Raji (cell line): ENCODE measurements around the gene CDK15.

Source experiments
- POLR2A ChIP-seq: IDR thresholded peaks from 2 replicates; pipeline ENCODE4 v1.6.1; 2011; ENCODE audit warnings: low read depth, low read length, control low read depth; ENCODE audit not compliant: insufficient read depth

The CDK15 gene

DNA sequence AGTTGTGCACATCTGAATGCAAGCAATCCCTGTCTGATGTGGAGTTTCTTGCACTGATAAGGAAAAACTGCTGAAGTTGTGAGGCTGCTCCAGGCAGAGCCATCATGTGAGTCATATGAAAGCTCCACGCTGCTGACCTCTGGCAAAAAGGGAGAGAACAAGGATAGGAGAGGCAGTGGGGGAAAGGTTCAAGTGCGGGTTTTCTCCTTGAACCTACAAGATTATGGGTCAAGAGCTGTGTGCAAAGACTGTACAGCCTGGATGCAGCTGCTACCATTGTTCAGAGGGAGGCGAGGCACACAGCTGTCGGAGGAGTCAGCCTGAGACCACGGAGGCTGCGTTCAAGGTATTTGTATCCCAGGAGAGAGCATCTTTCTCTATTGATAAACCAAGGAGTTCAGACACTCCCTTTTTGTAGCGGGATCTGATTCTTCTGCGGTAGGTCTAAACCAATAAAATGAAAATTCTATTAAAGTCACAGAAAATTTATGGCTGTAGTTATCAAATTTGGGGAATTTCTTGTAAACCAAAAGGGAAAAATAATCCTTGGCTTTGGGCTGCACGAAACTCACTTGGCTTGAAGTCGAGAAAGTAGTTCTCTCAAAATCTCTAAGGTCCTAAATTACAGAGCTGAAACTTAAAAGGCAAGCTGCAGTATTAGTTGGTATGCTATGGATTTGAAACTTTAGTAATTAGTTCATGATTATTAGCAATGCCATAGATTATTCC, at the start of gene CDK15:
Gene CDK15 (plus strand): TSS at position 96 of the 729 bp plus-strand sequence. CDS start 128 bp downstream, at position 224.
- no peak for TF ChIP-seq POLR2A

DNA sequence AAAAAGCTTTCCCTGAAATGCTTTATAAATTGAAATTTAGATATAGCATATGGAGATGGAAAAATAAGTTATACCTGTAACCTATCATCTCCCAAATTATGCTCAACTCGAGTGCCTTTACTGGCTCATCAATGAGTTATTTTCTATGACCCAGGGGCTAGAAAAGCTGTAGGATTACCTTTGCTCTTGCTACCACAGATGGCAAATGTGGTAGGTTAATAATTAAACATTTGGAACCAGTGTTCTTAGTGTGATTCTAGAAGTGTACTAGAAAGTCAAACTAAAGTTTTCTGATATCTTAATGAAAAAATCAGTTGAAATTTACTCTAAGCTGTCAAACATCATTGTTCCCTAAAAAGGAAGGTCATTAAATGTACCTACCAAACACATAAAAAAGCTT, 48.1 kb upstream of the CDK15 start:
- TF ChIP-seq POLR2A: no peak

GRCh38 chr2:201758873-201759272, 47.5 kb upstream of the CDK15 start:
- TF ChIP-seq POLR2A: no peak

DNA sequence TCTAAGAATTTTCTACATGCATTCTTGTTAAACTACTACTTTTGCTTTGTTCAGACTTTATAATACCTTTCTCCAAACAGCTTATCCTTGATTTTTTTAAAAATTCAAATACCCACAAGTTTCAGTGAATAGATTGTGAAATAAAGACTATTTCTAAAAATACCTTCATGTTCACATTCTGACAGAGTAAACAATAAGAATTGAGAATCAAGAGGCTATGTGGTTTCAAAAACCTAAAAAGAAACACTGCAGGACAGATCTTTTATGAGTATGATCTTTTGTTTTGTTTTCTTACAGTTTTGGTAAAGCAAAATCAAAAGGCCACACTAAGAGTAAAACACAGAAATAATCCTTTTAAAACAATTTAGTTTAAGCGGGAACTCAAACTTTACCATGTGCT, 46.8 kb upstream of the CDK15 start:
- TF ChIP-seq POLR2A: no peak

GRCh38 chr2:201761101-201761500, 45.2 kb upstream of the CDK15 start:
- no peak for TF ChIP-seq POLR2A

DNA sequence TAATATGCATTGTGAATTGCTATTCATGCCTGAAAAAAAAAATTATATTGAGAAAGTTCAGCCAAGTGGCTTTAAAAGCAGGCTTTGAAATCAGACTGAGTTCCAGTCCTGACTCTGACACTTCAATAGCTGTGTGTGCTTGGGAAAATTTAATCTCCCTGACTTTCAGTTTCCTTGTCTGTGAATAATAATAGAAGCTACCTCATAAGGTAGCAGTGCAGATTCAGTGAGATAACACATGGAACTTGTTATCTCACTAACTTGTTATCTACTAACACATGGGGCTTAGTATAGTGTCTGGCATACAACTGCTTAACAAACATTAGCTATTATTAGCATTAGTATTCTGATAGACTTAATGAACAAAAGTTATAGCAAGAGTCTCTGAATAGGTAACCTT, 40.5 kb upstream of the CDK15 start:
- TF ChIP-seq POLR2A: no peak

- TF ChIP-seq POLR2A: no peak
Observed at GRCh38 chr2:201768918-201769317, 37.4 kb upstream of the CDK15 start.

- TF ChIP-seq POLR2A: no peak
Observed at GRCh38 chr2:201769666-201770373, 36.5 kb upstream of the CDK15 start.

- no peak for TF ChIP-seq POLR2A
Observed at GRCh38 chr2:201773990-201774389, 32.3 kb upstream of the CDK15 start.

DNA sequence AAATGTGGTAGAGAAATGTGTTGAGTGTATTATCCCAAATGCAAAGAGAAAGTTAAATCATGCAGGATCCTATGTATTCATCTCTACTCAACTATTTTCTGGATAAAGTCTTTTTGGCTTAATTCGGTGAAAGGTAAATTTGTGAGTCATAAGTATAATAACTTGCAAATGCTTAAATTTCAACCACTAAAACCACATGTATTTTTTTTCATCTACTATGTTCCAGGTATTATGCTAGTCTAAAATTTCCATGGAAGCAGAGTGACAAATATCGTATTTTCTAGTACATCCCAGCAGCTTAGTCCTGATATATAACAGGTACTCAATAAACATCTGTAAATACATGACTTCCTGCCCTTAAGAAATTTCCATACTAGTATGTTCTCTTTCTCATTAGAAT, 31.8 kb upstream of the CDK15 start:
- no peak for TF ChIP-seq POLR2A

- TF ChIP-seq POLR2A: no peak
Observed at GRCh38 chr2:201775326-201775725, 31.0 kb upstream of the CDK15 start.

DNA sequence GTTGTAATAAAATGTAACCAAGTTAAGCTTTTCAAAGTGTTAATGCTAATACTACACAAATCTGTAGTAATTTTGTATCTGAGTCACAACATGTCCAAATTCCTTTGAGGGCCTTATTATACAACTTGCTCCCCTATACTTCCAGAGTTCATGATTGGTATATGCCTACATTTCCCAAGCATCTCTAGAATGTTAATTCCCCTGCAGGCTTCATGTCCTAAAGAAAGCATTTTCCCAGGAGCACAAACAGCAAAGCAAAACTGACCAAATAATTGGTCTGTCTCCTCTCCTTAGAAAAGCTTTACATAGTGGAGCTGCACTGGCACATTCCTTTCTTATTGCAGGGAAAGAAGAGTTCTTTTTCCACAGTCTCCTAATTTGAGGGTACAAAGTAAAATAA, 29.3 kb upstream of the CDK15 start:
- no peak for TF ChIP-seq POLR2A

DNA sequence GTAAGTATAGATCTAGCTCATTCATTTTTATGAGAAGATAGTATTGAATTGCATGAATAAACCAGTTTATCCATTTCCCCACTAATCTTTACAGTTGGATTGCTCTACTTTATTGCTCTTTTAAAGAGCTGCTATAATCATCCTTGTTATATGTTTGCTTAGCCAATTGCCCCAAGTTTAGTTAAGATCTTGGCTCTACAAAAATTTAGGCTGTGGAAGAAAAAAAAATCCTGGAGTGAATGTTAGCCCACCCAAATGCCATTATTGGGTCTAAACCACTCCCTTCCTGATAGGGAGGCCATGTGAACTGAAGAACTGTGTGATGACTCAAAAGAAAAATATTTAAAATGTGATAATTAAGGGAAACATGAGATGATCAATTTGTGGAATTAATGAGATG, 28.5 kb upstream of the CDK15 start:
- TF ChIP-seq POLR2A: no peak

DNA sequence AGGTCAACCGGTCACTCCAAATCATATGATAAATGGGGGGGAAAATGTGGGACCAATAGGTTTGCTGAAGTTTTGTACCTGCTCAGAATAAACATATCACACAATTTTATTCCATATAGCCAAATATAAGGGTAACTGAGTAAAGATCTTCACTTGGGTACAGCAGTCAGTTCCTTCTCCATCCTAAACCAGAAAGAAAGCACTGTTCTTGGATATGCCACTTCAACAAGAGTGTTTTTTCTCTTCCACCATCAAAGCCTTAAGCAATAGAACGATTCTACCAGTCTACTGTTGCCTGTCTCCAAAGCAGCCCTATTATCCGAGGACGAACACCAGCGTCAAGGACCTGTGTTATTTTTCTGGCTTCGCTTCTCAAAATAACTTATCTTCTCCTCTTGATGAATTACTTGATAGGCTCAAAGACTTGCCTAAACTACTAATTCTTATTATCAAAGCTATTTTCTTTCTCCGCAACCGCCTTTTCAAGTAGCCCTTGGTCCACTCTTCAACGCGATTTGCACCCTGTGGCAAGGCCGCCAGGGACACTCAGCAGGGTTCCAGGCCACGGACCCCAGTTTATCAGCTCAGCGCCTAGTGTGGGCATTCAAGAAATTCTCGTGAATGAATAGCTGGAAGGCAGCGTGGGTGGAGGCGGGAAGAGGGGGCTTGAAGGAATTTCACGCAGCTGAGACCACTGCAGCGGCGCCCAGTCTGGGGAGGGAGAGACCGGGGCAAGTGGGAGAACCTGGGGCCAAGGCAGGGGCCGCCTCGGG, 26.2 kb upstream of the CDK15 start:
- no peak for TF ChIP-seq POLR2A

DNA sequence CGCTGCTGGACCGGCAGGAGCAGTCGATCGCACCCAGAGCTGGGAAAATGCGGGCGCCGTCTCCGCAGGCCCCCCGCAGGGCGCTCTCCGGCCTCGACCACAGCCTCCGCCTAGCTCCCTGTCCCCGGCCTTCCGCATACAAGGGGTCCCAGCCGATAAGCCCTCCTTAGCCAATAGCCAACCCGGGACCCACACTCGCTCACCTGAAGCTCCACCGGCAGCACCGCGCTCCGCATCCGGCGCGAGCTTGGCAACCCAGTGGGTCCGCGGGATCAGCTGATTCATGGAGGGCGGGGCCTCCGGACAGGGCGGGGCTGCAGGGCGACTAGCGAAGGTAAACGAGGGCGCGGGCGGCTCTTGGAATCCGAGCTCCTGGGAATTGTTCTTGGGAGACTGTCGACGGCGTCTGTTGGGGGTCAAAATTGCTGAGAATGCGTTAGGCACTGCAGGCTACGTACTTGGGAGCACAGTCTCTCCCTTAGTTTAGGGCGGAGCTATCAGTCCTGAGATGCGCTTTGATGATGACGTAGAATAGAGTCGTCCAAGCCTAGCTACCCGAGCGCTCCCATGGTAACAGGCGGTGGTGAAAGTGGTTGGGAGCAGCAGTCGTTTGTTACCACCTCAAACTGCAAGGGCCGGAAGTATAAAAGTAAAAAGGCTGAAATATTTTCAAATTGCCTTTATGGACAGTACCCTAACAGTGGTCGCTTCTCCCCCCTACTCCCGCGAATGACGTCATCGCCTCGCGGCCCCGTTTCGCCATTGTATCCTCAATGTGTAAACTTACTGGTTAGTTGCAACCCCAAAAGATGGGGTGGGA, 25.5 kb upstream of the CDK15 start, which contains the start of gene ALS2:
Gene ALS2 (minus strand): TSS at position 260 of the 820 bp plus-strand sequence. CDS start 12,048 bp downstream, outside the sequence.
- TF ChIP-seq POLR2A: peak; percentile 53
